Transverse colon (tissue), 4 donors: ENCODE measurements around the gene CRISP3. TPM values are rescaled to one million over a fixed set of nuclear protein-coding genes. Genes with fewer than 3 reads are reported as not detected.

Experiments
- DNase-seq: peaks from one replicate; pipeline ENCODE4 v3.0.0-alpha.2; 2019
- H3K27ac ChIP-seq, 4 donors: fragments of 200-600 bp; sonication (generic); 2 replicates each; pipeline ENCODE4 v1.5.1; 2016 to 2018; ENCODE audit warnings: inconsistent platforms in 4 of 4
- H3K27me3 ChIP-seq: fragments of 200-600 bp; sonication (generic); 2 replicates; pipeline ENCODE4 v1.5.1; 2017; ENCODE audit warnings: inconsistent platforms
- H3K36me3 ChIP-seq, 4 donors: fragments of 200-600 bp; sonication (generic); 2 replicates each; pipeline ENCODE4 v1.5.1; 2017 to 2019; ENCODE audit warnings: inconsistent platforms in 4 of 4
- H3K4me1 ChIP-seq, 4 donors: fragments of 200-600 bp; sonication (generic); 2 replicates each; pipeline ENCODE4 v1.5.1; 2017 to 2020; ENCODE audit warnings: inconsistent platforms in 4 of 4
- H3K4me3 ChIP-seq, 4 donors: fragments of 200-600 bp; sonication (generic); 1 replicate in 1 of 4; 2 replicates in 3 of 4; pipeline versions ENCODE4 v1.5.1 to v1.6.1; 2017 to 2019; ENCODE audit warnings: inconsistent platforms in 4 of 4
- H3K9me3 ChIP-seq, 2 donors: fragments of 200-600 bp; sonication (generic); 2 replicates each; pipeline ENCODE4 v1.5.1; 2017 to 2019; ENCODE audit warnings: inconsistent platforms in 2 of 2
- CTCF ChIP-seq, 5 experiments: fragments of 200-600 bp in 3 of 5; fragments of 450-650 bp in 2 of 5; sonication (generic) in 3 of 5; IDR thresholded peaks; 1 replicate in 2 of 5; 2 replicates in 3 of 5; pipeline ENCODE4 v1.5.1; 2016 to 2017; ENCODE audit warnings: antibody characterized with exemption in 5 of 5, inconsistent platforms in 3 of 5, mild to moderate bottlenecking in 2 of 5, moderate library complexity in 1 of 5
- EP300 ChIP-seq: sonication (generic); formaldehyde crosslinking; IDR thresholded peaks from one replicate; pipeline ENCODE4 v1.6.1; 2017; ENCODE audit warnings: antibody characterized with exemption, low read depth
- POLR2A ChIP-seq: fragments of 450-650 bp; IDR thresholded peaks from one replicate; pipeline ENCODE4 v1.6.1; 2016; ENCODE audit warnings: antibody characterized with exemption, mild to moderate bottlenecking, moderate library complexity
- POLR2AphosphoS5 ChIP-seq, 3 donors: sonication (generic); formaldehyde crosslinking; IDR thresholded peaks; one replicate each; pipeline ENCODE4 v1.6.1; 2016; ENCODE audit warnings: antibody characterized with exemption in 3 of 3
- WGBS, 2 donors: methylation state at CpG; one replicate each; pipeline ENCODE4 v1.1.5; 2018; ENCODE audit warnings: low coverage in 1 of 2; 5-methylcytosine and 5-hydroxymethylcytosine counted together
- in situ Hi-C, 4 donors: fragments of 200-750 bp; cut with MboI; loops; one replicate each; pipeline versions ENCODE4 v1.15.0 to v1.15.1; 2017; ENCODE audit warnings: low sequenced_read_pairs in 3 of 4, low pct_ligation_motif_present in 1 of 4, low pct_unique_long_range_greater_than_20kb in 1 of 4
- intact Hi-C: fragments of 100-400 bp; cut with DNase I; formaldehyde crosslinking; loops from one replicate; pipeline ENCODE4 v1.15.1; 2023; ENCODE audit warnings: low total_unique reads
- total RNA-seq, 4 donors: library from RNA; depleted of rRNA; stranded (reverse); fragments of >200 nt; gene quantifications; one replicate each; pipeline ENCODE4 v1.1.0, GENCODE V29; 2016

CRISP3 gene
- total RNA-seq, 4 donors from 2014 or later: not detected

GRCh38 chr6:49720372-49720771 is 23.8 kb downstream of the CRISP3 start:
- TF ChIP-seq EP300 (no peak), POLR2A (no peak), POLR2AphosphoS5 (IDR thresholded peaks at IDR 0.05) (no peak), CTCF (IDR thresholded peaks at IDR 0.05) (no peak)
- H3K27ac ChIP-seq: no peak overlapping the region

GRCh38 chr6:49713346-49713745 is 30.8 kb downstream of the CRISP3 start, which contains the start of gene CRISP2:
Gene CRISP2 (minus strand): TSS chr6:49713543. CDS start chr6:49709196, 4,347 bp downstream.
- in situ Hi-C loops: no loop called here
- no peak within 1 kb of the TSS for H3K4me3 ChIP-seq

More at GRCh38 chr6:49720372-49720771, 23.8 kb downstream of the CRISP3 start:
- no peaks in the 10 kb centered on the region for H3K36me3 ChIP-seq
- no peak overlapping the region for H3K4me3 ChIP-seq
- WGBS, 2 donors: 78 to 86% methylated on average over 4 to 7 of the region's 7 CpGs
- intact Hi-C loops (no loop called here), in situ Hi-C loops (no loop called here)
- no peaks in the 10 kb centered on the region for H3K27me3 ChIP-seq
- DNase-seq: no peak
- no peaks in the 10 kb centered on the region for H3K4me1 ChIP-seq
- no peaks in the 10 kb centered on the region for H3K9me3 ChIP-seq

GRCh38 chr6:49698478-49698877 is 45.7 kb downstream of the CRISP3 start:
- intact Hi-C loops: no loop called here
- Histone ChIP-seq H3K36me3 (no peaks in the 10 kb centered on the region), H3K27ac (no peak overlapping the region), H3K4me3 (no peak overlapping the region), H3K4me1 (no peaks in the 10 kb centered on the region), H3K9me3 (peaks cover 0 to 6% of the 10 kb centered on the region in 2 donors), H3K27me3 (no peaks in the 10 kb centered on the region)
- TF ChIP-seq CTCF (IDR thresholded peaks at IDR 0.05) (no peak), POLR2A (no peak), EP300 (no peak), POLR2AphosphoS5 (IDR thresholded peaks at IDR 0.05) (no peak)
- in situ Hi-C loops: no loop called here
- DNase-seq: no peak

More at GRCh38 chr6:49713346-49713745, 30.8 kb downstream of the CRISP3 start, which contains the start of gene CRISP2:
- H3K27ac ChIP-seq: no peak within 1 kb of the TSS
- intact Hi-C loops: no loop called here
- 44% methylated on average over 26 of the region's 26 CpGs; no CpG with 5 or more reads in 1 of the 2 donors for WGBS, 2 donors
- TF ChIP-seq POLR2AphosphoS5 (IDR thresholded peaks at IDR 0.05) (no peak), CTCF (IDR thresholded peaks at IDR 0.05) (no peak), POLR2A (no peak), EP300 (no peak)
- H3K4me1 ChIP-seq: no peaks in the 10 kb centered on the region
- no peaks in the 10 kb centered on the region for H3K27me3 ChIP-seq
- DNase-seq: no peak
- H3K9me3 ChIP-seq: no peaks in the 10 kb centered on the region
- H3K36me3 ChIP-seq: no peaks in the 10 kb centered on the region

GRCh38 chr6:49693512-49693911 is 50.7 kb downstream of the CRISP3 start:
- no peaks in the 10 kb centered on the region for H3K27me3 ChIP-seq
- no peak overlapping the region for H3K27ac ChIP-seq
- H3K4me3 ChIP-seq: no peak overlapping the region
- 64 to 80% methylated on average over 1 of the region's 1 CpG for WGBS, 2 donors
- intact Hi-C loops: loop anchor here (5.0 kb wide), 1 partner anchor 781 kb away; no protein-coding TSS in a partner anchor
- H3K36me3 ChIP-seq: no peaks in the 10 kb centered on the region
- no peak for DNase-seq
- peaks cover 0 to 6% of the 10 kb centered on the region in 2 donors for H3K9me3 ChIP-seq
- no peaks in the 10 kb centered on the region for H3K4me1 ChIP-seq
- in situ Hi-C loops: no loop called here
- TF ChIP-seq CTCF (IDR thresholded peaks at IDR 0.05) (no peak), EP300 (no peak)
